GM12873 (cell line): ENCODE measurements around the gene MRPS11.

ENCODE experiments used
- CTCF ChIP-seq: IDR thresholded peaks from 2 replicates; pipeline ENCODE4 v1.5.1; 2012; ENCODE audit warnings: low read depth, mild to moderate bottlenecking, moderate library complexity, low read length, control low read depth; ENCODE audit not compliant: insufficient read depth; ENCODE audit errors: missing control alignments

The MRPS11 gene

GRCh38 chr15:88512601-88513000, 45.1 kb downstream of the MRPS11 start:
- TF ChIP-seq CTCF: no peak

- TF ChIP-seq CTCF: no peak
Observed at GRCh38 chr15:88513195-88513594, 45.7 kb downstream of the MRPS11 start.

GRCh38 chr15:88518903-88519302, 51.4 kb downstream of the MRPS11 start:
- TF ChIP-seq CTCF: no peak

GRCh38 chr15:88525418-88525817, 57.9 kb downstream of the MRPS11 start:
- no peak for TF ChIP-seq CTCF

- TF ChIP-seq CTCF: no peak
Observed at GRCh38 chr15:88526247-88526879, 58.9 kb downstream of the MRPS11 start.

GRCh38 chr15:88529021-88529630, 61.6 kb downstream of the MRPS11 start:
- TF ChIP-seq CTCF: no peak
